WTC11 (cell line): ENCODE results near the gene TESK2. TPM values are rescaled to one million over a fixed set of nuclear protein-coding genes. Genes with fewer than 3 reads are reported as not detected.

ENCODE experiments used
- ATAC-seq: fragments of 200-7000 bp; cut with Tn5 transposase; 2 replicates; pipeline ENCODE4 v1.10.0; 2021; ENCODE audit warnings: mild to moderate bottlenecking, moderate library complexity
- CTCF ChIA-PET: fragments of 300-600 bp; sonication (Branson Sonifier 250); formaldehyde crosslinking; loops from one replicate; lab custom pipeline; 2021; ENCODE audit warnings: antibody characterized with exemption; lab: Charles Lee
- POLR2A ChIA-PET: fragments of 350-600 bp; sonication (Branson Sonifier 250); formaldehyde crosslinking; loops from one replicate; lab custom pipeline; 2021; ENCODE audit warnings: antibody characterized with exemption; lab: Charles Lee
- DNase-seq: peaks from one replicate; pipeline ENCODE4 v3.0.0; 2021; ENCODE audit warnings: low spot score
- H3K27ac Mint-ChIP-seq: 2 replicates; pipeline ENCODE4 v1.8.0; 2021; ENCODE audit warnings: mixed read lengths
- H3K27me3 Mint-ChIP-seq: 2 replicates; pipeline ENCODE4 v1.8.0; 2021; ENCODE audit warnings: low read depth, mild to moderate bottlenecking, moderate library complexity, mixed read lengths
- H3K36me3 Mint-ChIP-seq: 2 replicates; pipeline ENCODE4 v1.8.0; 2021; ENCODE audit warnings: mixed read lengths
- H3K4me1 Mint-ChIP-seq: 2 replicates; pipeline ENCODE4 v1.8.0; 2022; ENCODE audit warnings: mixed read lengths
- H3K4me3 Mint-ChIP-seq: 2 replicates; pipeline ENCODE4 v1.8.0; 2021; ENCODE audit warnings: mild to moderate bottlenecking, moderate library complexity, mixed read lengths
- H3K9me3 Mint-ChIP-seq: 2 replicates; pipeline ENCODE4 v1.8.0; 2021; ENCODE audit warnings: mixed read lengths
- AR ChIP-seq: fragments of 250-450 bp; sonication (Bioruptor Pico); IDR thresholded peaks from 2 replicates; pipeline ENCODE4 v1.9.0; 2021; ENCODE audit warnings: mild to moderate bottlenecking
- E2F5 ChIP-seq: sonication (generic); formaldehyde crosslinking; IDR thresholded peaks from 2 replicates; pipeline ENCODE4 v1.8.1; 2022; ENCODE audit warnings: mild to moderate bottlenecking, moderate library complexity, missing genetic modification reagents
- ERG ChIP-seq: fragments of 250-450 bp; sonication (Bioruptor Pico); IDR thresholded peaks from 2 replicates; pipeline ENCODE4 v1.8.0; 2021; ENCODE audit warnings: mild to moderate bottlenecking
- ETV6 ChIP-seq: sonication (generic); formaldehyde crosslinking; IDR thresholded peaks from 2 replicates; pipeline ENCODE4 v1.8.1; 2022; ENCODE audit warnings: mild to moderate bottlenecking, missing genetic modification reagents
- FOXP1 ChIP-seq: sonication (generic); formaldehyde crosslinking; IDR thresholded peaks from 2 replicates; pipeline ENCODE4 v1.8.0; 2022; ENCODE audit warnings: missing genetic modification reagents, mild to moderate bottlenecking, moderate library complexity, borderline replicate concordance
- HMGXB4 ChIP-seq: sonication (generic); formaldehyde crosslinking; IDR thresholded peaks from 2 replicates; pipeline ENCODE4 v1.8.1; 2023; ENCODE audit warnings: mild to moderate bottlenecking, moderate library complexity, missing genetic modification reagents
- IRF2 ChIP-seq: sonication (generic); formaldehyde crosslinking; IDR thresholded peaks from 2 replicates; pipeline ENCODE4 v1.8.0; 2022; ENCODE audit warnings: low read depth, missing genetic modification reagents, borderline replicate concordance
- MLX ChIP-seq: sonication (generic); formaldehyde crosslinking; IDR thresholded peaks from 2 replicates; pipeline ENCODE4 v1.8.1; 2023; ENCODE audit warnings: mild to moderate bottlenecking, missing genetic modification reagents, moderate library complexity
- NR1H2 ChIP-seq: sonication (generic); formaldehyde crosslinking; IDR thresholded peaks from 2 replicates; pipeline ENCODE4 v1.9.0; 2021; ENCODE audit warnings: mild to moderate bottlenecking, moderate library complexity, missing genetic modification reagents
- SMAD3 ChIP-seq: sonication (generic); formaldehyde crosslinking; IDR thresholded peaks from 2 replicates; pipeline ENCODE4 v1.8.0; 2022; ENCODE audit warnings: missing genetic modification reagents, mild to moderate bottlenecking, borderline replicate concordance
- ZMAT4 ChIP-seq: fragments of 250-450 bp; sonication (Bioruptor Pico); IDR thresholded peaks from 2 replicates; pipeline ENCODE4 v1.9.0; 2021; ENCODE audit warnings: mild to moderate bottlenecking
- ZNF121 ChIP-seq: sonication (generic); formaldehyde crosslinking; IDR thresholded peaks from 2 replicates; pipeline ENCODE4 v1.8.0; 2023; ENCODE audit warnings: missing genetic modification reagents
- ZNF263 ChIP-seq: sonication (generic); formaldehyde crosslinking; IDR thresholded peaks from 2 replicates; pipeline ENCODE4 v1.8.1; 2022; ENCODE audit warnings: low read depth, mild to moderate bottlenecking, moderate library complexity, missing genetic modification reagents
- ZNF396 ChIP-seq: fragments of 250-450 bp; sonication (Bioruptor Pico); IDR thresholded peaks from 2 replicates; pipeline ENCODE4 v1.8.0; 2021; ENCODE audit warnings: mild to moderate bottlenecking, moderate library complexity, borderline replicate concordance
- total RNA-seq: library from RNA; stranded (reverse); gene quantifications from 3 replicates; pipeline ENCODE4 v1.2.3, GENCODE V29; 2021

Gene TESK2
- total RNA-seq, 1 experiment from 2014 or later = 13.3 TPM

GRCh38 chr1:45305231-45305630 lies 185.7 kb downstream of the TESK2 start:
- Mint-ChIP-seq H3K4me3 (peak overlapping the region; percentile 86), H3K9me3 (no peaks in the 10 kb centered on the region), H3K27ac (peak overlapping the region; percentile 95; the same call in 1 of the 2 replicates), H3K36me3 (no peaks in the 10 kb centered on the region), H3K4me1 (peaks cover 53% of the 10 kb centered on the region), H3K27me3 (no peaks in the 10 kb centered on the region)
- ATAC-seq (no peak), DNase-seq (no peak)
- CTCF ChIA-PET = interaction anchor here (0.8 to 11.1 kb wide), 7 partner anchors 15 to 290 kb away, joined by 3 to 317 read pairs (median 3); partner anchors contain the start of genes HECTD3, MUTYH, TOE1 and UROD
- POLR2A ChIA-PET = interaction anchor here (1.0 to 5.3 kb wide), 3 partner anchors 23 to 293 kb away, joined by 3 to 52 read pairs (median 12); partner anchors contain the start of genes HPDL, MUTYH, TOE1 and UROD
- TF ChIP-seq NR1H2 (no peak), ZNF396 (CRISPR knock-in tag) (no peak)
- TF ChIP-seq, all 79 proteins: peak for 0

- H3K36me3 Mint-ChIP-seq = no peaks in the 10 kb centered on the region
- peak overlapping the region; percentile 86 for H3K4me3 Mint-ChIP-seq
- DNase-seq (no peak), ATAC-seq (no peak)
- H3K27ac Mint-ChIP-seq = peak overlapping the region; percentile 95
- ChIA-PET POLR2A (interaction anchor here (1.0 to 5.3 kb wide), 6 partner anchors 23 to 491 kb away, joined by 3 to 52 read pairs (median 9); partner anchors contain the start of genes HPDL, MUTYH, TOE1 and UROD), CTCF (interaction anchor here (0.6 to 11.1 kb wide), 10 partner anchors 16 to 289 kb away, joined by 3 to 317 read pairs (median 8); partner anchors contain the start of genes CCDC163, HECTD3, MMACHC and MUTYH)
- no peaks in the 10 kb centered on the region for H3K9me3 Mint-ChIP-seq
- TF ChIP-seq MLX (CRISPR knock-in tag) (no peak), ZNF121 (CRISPR knock-in tag) (peak; percentile 29; the same call in 1 of the 2 replicates), ZNF263 (CRISPR knock-in tag) (0 out of 2 replicates have a peak, but pooled peaks have one; percentile 1)
- no peaks in the 10 kb centered on the region for H3K27me3 Mint-ChIP-seq
- H3K4me1 Mint-ChIP-seq = peaks cover 53% of the 10 kb centered on the region
Measured at GRCh38 chr1:45304311-45305081, 186.5 kb downstream of the TESK2 start.

GRCh38 chr1:45303520-45304310 lies 187.2 kb downstream of the TESK2 start:
- H3K9me3 Mint-ChIP-seq = no peaks in the 10 kb centered on the region
- POLR2A ChIA-PET = interaction anchor here (0.6 to 5.3 kb wide), 16 partner anchors 9 to 571 kb away, joined by 3 to 52 read pairs (median 4); partner anchors contain the start of genes EIF2B3, HECTD3, HPDL and MUTYH
- peak; percentile 90 for ATAC-seq
- TF ChIP-seq ZMAT4 (no peak), IRF2 (CRISPR knock-in tag) (no peak), ZNF121 (CRISPR knock-in tag) (no peak), E2F5 (CRISPR knock-in tag) (peak; percentile 85), SMAD3 (CRISPR knock-in tag) (peak; percentile 70; the same call in 1 of the 2 replicates), ERG (CRISPR knock-in tag) (no peak), FOXP1 (CRISPR knock-in tag) (peak; percentile 86; the same call in 1 of the 2 replicates), HMGXB4 (CRISPR knock-in tag) (peak; percentile 90; the same call in 1 of the 2 replicates), ETV6 (CRISPR knock-in tag) (peak; percentile 79), AR (CRISPR knock-in tag) (no peak)

More at GRCh38 chr1:45303520-45304310, 187.2 kb downstream of the TESK2 start:
- no peaks in the 10 kb centered on the region for H3K36me3 Mint-ChIP-seq
- CTCF ChIA-PET = interaction anchor here (0.6 to 11.1 kb wide), 49 partner anchors 8 to 598 kb away, joined by 3 to 317 read pairs (median 4); partner anchors contain the start of genes CCDC163, EIF2B3, HECTD3 and HPDL
- DNase-seq = peak; percentile 99
- H3K4me3 Mint-ChIP-seq = peak overlapping the region; percentile 86
- H3K27me3 Mint-ChIP-seq = no peaks in the 10 kb centered on the region
- peaks cover 53% of the 10 kb centered on the region for H3K4me1 Mint-ChIP-seq
- peak overlapping the region; percentile 91 for H3K27ac Mint-ChIP-seq
